ENCODE data around the gene ALDH1L2.
A peak's percentile ranks its signal among the peaks of the same experiment; 100 is the strongest.
"Not testable (repeated sequence)": the region's sequence is repeated elsewhere in the genome, so short reads cannot be mapped to it uniquely, and the experiment has no call there.

Gene ALDH1L2

DNA sequence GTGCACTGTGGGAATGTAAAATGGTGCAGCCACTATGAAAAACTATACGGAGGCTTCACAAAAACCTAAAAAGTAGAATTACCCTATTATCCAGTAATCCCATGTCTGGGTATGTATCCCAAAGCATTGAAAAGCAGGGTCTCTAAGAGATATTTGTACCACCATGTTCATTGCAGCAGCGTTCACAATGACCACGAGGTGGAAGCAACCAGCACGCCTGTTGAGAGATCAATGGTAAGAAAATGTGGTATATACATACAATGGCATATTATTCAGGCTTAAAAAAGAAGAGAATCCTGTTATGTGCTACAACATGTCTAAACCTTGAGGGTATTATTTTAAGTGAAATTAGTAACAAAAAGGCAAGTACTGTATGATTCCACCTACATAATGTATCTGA is 99.1 kb downstream of the ALDH1L2 start:
- peak; percentile 30 for DNase-seq (ENCODE audit: low spot score)

DNA sequence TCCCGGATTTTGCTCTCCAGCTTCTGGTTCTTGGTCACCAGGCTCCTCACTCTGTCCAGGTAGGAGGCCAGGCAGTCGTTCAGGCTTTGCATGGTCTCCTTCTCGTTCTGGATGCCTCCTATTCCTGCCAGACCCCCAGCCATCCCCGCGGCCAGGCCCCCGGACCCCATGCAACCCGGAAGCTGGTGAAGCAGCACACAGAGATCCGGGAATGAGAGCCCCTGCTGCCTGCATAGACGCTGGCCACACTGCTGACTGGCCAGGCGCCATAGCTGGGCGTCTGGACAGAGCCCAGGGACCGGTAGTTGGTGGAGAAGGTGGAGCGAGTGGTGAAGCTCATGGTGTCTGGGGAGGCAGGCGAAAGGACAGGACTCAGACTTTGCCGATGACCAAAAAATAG is 106.6 kb downstream of the ALDH1L2 start:
- not testable (repeated sequence) for DNase-seq (ENCODE audit: low spot score)

DNA sequence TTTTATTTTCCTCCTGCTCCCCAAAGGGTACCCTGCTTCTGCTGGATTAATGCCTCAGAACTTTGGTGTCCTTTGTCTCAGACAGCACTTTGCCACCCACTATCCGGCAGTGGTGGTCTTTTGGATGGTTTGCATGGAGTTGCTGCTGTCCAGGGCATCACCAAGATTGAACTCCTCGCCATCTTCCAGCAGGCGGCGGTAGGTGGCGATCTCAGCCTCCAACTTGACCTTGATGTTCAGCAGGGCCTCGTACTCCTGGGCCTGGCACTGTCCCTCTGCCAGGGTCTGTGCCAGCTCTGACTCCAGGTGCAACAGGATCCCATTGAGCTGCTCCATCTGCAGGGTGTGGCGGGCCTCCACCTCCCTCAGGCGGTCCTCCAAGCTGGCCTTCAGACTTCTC is 107.6 kb downstream of the ALDH1L2 start:
- DNase-seq (ENCODE audit: low spot score), result no peak

DNA sequence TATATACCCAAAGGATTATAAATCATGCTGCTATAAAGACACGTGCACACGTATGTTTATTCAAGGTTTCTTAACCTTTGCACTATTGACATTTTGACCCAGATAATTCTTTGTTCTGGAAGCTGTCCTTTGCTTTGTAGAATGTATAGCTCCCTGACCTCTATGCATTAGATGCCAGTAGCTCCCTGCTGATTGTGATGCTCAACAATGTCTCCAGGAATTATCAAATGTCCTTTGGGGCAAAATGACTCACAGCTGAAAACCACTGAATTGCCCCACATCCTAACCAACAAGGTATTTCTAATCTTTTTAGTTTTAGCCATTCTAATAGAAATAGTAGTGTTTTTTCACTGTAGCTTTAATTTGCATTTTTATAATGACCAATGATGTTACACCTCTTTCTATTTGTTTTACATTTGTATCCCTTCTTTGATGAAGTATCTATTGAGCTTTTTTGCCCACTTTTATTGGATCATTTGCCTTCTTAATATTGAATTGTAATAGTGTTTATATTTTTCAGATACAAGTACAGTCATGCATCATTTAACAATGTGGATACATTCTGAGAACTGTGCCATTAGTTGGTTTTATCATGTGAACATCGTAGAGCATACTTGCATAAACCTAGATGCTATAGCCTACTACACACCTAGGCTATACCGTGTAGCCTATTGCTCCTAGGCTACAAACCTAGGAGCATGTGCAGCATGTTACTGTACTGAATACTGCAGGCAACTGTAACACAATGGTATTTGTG is 108.5 kb downstream of the ALDH1L2 start:
- no peak for DNase-seq (ENCODE audit: low spot score)

DNA sequence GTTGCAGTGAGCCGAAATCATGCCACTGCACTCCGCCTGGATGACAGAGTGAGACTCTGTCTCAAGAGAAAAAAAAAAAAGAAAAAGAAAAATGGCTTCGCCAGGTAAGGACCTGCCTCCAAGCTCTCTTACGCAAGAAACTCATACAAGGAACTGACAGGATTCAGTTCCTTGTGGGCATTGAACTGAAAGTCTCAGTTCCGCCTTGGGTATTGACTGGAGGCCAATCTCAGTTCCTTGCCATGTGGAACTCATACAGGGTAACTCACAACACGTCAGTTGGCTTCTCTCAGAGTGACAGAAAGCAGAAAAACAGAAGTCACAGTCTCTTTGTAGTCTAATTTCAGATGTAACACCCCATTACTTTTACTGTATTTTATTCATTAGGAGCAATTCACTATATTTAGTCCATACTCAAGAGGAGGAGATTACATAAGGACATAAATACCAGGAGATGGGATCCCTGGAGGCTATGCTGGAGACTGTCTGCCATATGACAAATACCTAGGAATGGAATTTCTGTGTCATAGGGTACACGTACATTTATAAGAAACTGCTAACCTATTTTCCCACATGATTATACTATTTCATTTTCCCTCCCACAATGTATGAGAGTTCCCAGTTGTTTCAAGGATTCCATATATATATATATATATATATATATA is 109.5 kb downstream of the ALDH1L2 start:
- DNase-seq (ENCODE audit: low spot score), result no peak

DNA sequence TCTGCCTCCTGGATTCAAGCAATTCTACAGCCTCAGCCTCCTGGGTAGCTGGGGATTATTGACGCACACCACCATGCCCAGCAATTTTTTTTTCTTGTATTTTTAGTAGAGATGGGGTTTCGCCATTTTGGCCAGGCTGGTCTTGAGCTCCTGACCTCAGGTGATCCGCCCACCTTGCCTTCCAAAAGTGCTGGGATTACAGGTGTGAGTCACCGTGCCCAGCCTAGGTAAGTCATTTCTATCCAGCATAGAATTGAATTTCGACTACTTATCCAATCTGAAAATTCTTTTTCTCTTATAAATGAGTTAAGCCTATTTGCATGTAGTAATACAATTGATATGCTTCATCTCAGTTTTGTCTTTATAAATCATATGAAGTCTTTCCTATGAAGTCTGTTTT is 111.0 kb downstream of the ALDH1L2 start:
- no peak for DNase-seq (ENCODE audit: low spot score)

DNA sequence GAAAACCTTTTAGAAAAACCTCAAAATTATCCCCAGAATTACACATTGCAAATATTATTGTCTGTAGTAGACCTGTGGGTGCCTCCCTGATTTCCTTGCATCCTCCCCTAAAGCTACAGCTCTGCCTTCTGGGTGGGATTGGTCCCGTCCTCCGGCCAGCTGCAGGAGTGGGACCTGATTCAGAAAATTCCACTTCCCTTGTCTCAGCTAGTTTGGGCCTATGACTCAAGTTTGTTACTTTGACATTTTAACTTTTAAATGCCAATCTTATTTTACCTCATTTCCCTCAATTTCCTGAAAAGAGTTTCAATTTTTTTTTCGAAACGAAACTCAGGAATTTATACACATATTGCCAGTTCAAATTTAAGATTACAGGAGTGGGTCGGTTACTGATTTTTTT is 113.0 kb downstream of the ALDH1L2 start:
- DNase-seq (ENCODE audit: low spot score), result no peak
